HS-5 (cell line): Measurements from ENCODE around the gene BACH1.
A peak's percentile ranks its signal among the peaks of the same experiment; 100 is the strongest.

ENCODE experiments used
- DNase-seq: peaks from one replicate; pipeline ENCODE4 v3.0.0-alpha.2; 2012; ENCODE audit warnings: low read depth

The BACH1 gene

GRCh38 chr21:29293495-29293894, 5.2 kb upstream of the BACH1 start:
- DNase-seq = no peak

GRCh38 chr21:29295066-29295650, 3.6 kb upstream of the BACH1 start:
- DNase-seq = no peak

DNA sequence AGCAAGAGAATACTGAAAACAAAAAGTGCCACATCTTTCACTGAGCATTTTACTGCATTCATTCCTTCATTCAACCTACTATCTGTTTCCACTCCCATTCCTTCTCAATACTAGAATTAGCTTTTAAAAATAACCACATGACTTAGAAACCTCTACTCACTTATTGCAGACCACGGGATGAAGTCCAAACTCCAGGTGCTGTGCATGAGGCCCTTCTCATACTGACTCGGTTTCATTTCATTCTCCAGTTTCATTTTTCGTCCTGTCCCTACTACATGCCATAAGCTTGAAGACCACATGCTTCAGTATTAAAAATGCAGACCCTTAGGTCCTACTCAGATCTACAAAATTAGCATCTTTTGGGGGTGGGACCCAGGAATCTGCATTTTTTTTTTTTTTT, 2.3 kb upstream of the BACH1 start:
- no peak for DNase-seq

DNA sequence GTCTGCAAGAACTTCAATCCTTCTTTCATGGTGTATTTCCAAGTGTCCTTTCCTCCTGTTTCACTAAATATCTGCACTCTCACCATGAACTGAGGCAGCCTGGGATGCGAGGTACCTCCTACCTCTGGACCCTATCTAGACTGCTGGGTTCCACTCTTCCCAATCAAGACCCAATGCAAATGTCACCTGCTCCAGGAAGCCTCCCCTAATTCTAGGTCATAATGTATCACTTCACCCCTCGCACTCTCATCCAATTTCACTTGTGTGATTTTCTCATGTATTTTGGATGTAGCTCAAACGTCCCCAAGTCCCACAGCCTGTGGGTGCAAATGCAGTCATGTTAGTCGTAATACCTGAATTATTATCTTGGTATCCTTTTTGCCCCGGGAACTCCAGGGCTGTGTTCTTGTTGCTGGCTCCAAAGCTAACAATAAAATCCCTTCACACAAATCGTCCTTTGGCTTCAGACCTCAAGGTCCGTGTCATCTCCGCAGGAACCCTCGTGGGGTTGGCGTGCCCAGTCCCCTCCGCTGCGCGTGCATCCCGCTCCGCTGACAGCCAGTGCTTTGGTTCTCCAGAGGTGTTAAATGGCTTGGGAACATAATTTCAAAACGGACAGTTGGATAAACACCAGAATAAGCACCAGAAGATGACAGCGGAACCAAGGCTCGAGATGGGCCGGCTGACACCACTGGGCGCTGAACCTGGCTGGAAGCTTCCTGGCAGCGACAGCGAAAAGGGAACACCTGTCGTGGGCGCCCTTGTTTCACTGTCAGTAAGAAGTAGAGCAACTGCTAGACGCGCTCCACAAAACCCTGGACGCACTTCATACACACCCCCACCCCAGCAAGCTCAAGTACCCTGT, 1.0 kb upstream of the BACH1 start:
- no peak for DNase-seq

DNA sequence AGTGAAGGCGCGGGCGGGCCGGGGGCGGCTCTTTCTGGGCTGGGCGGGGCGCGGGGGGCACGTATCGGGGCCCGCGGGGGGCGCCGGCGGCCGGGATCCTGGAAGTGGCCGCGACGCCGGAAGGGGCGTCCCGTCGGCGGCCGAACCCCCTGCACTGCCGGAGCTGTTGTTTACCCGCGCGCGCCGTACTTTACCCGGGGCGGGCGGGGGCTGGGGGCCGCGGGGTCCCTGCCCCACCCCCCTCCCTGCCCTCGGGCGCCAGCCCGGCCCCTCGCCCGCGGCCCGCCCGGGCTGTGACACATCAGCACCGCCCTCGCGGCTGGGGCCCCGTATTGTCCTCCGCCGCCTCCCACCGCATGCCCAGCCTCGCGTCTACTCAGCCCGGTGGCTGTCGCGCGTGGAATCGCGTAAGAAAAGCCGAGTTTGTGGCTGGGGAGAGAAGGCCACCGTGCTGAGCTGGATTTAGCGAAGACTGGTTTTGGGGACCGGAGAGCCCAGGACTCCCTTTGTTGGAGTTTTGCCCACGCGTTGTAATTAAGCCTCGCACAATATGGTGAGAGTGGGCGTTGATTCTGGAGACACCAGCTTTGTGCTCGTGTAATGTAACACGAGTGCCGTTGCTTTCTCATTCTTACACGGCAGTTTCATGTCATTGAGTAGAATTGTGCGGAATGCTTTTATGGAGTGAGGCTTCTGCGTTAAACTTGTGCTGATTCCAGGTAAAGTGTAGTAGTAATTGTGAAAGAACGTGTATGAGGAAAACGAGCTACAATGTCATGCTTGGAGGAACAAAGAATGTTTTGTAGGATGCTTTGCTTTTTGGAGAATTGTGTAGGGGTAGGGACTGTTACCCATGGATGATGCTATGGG, 559 bp downstream of the BACH1 start:
- DNase-seq = no peak

DNA sequence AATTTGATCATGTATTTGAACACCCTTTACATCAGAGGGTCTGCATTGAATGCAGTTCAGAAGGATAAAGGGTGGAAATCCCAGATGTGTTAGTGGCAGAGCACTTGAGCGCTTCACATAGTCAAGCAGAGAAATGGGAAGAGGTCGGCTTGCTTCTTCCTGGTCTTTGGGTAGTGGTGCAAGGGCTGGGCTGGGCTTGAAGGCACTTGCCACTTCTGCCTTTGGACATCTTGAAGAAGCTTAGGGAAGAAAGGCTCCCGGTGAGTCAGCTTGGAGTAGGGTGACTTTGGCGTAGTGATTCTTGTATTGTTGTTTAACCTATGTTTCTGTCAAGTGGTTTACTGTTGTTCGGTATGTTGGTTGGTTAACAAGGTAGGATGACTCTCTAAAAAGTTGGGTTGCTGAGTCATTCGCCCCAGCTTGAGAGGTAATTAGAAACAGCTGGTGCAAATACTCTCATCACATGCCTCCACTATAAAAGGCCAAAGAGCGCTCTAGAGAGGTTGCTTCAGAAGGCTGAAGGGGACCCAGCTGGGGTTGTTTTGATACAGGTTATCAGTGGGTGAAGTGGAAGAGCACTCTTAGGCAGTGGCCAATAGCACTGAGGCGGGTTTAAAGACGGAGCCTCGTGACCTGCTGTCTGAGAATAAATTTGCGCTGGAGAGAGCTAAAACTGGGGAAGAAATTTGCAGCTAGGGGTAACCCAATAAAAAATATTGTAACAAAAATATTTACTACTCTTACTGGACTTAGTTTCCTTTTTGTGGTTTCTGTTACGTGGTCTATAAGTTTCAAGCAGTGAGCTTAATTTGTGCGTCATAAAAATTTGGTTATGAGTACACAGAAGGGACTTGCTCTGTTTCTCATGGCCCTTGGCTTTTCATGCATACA, 1.4 kb downstream of the BACH1 start:
- peak; percentile 98 for DNase-seq

DNA sequence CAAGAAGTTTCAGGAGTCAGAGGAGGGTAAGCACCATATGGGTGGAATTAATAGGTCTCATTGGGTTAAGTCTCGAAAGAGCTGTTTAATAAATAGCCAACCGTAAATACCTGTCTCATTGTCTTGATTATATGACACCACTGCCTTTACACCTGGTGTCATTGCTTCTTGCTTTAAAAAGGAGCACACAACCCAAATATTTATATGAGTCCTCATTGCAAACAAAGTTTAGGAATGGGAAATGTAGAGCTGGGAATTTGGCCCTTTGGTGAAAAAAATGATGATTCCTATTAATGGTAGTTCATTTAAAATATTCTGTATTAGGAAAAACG, 2.1 kb downstream of the BACH1 start:
- DNase-seq = no peak

- no peak for DNase-seq
Measured at GRCh38 chr21:29301691-29302090, 3.0 kb downstream of the BACH1 start.

GRCh38 chr21:29302359-29302875, 3.7 kb downstream of the BACH1 start:
- no peak for DNase-seq

DNA sequence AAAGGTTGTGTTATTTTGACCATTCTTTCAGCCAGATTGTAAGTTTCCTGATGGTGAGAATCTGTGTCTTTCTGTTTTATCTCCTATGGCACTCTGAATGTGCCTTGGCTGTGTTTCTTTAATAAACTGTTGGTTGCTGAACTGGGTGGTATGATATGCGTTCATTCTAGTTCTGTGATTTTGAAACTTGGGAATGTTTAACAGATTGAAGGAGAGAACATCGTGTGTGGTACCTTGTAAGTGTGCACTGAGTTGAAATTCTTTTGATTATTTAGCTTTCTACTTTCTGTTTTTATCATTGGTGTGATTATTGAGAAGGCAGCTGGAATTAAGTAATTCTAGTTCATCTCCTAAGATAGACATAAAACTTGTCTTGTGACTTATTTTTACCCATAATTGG, 4.6 kb downstream of the BACH1 start:
- no peak for DNase-seq

DNA sequence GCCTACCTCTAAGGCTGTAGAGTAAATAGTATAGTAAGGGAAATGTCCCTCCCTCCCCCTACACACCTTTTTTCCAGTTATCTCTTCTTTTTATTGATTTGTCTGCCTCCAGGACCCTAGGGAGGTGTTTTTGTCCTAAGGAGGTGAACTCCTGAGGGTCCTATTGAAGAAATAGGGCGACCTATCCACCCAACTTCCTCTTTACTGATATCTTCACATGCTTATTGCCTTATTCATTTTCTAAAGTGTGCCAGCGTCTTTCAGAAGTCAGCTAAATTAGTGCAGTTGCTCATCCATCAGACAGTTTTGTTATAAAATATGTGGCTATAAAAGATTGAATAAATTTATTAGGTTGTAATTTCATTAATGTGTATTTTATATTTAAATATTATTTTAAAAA, 5.9 kb downstream of the BACH1 start:
- no peak for DNase-seq

DNA sequence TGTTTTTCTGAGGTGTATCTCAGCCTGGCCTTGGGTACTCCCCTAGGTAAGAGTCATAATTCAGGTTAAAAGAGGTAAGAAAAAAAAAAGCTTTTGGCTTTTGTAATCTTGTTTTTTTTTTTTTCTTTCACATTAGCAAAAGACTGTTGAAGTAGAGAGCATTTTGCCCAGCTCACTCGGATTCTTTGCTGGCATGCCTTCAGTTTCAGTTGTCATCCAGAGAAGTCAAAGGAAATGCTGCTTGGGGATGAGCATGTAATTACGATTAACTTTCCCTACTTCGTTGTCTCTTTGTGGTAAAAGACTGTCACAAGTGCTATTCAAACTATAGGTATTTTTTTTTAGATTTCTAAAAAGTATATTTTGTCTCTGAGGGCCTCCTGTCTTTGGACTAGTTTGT, 6.3 kb downstream of the BACH1 start:
- no peak for DNase-seq

DNA sequence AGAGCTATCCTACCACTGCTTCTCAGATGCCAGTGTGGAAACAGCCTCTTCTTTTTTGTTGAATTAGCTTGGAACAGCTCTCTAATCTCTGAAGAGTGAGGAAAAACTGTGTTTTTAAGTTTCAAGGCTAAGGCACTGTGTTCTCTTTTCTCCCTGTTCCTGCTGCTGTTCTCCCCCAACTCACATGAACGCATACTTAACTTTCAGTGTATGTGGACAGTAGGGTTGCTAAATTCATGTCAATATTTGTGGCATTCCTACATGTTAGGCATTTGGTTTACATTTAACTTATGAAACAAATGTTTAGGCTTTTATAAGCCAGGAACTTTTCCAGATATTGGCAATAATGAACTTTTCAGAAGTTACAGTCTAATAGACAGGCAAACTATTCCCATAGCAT, 6.8 kb downstream of the BACH1 start:
- DNase-seq = no peak

GRCh38 chr21:29306920-29307319, 8.2 kb downstream of the BACH1 start:
- DNase-seq = no peak

- no peak for DNase-seq
Measured at GRCh38 chr21:29307718-29308455, 9.2 kb downstream of the BACH1 start.

DNA sequence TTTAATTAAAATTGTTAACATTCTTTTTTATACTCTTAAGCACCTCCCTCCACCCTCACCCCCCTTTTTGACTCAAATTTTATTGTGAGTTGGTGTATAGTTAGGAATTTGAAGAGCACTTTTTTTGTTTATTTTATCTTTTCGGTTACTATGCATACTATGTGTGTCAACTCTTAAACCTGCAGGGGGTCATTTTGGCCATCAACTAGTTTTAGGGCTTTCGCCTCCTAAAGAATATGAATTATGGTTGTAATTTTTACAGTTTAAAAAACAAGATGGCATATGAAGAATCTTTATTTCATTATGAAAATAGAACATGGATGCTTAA, 9.7 kb downstream of the BACH1 start:
- no peak for DNase-seq

GRCh38 chr21:29309703-29310102, 11.0 kb downstream of the BACH1 start:
- no peak for DNase-seq

DNA sequence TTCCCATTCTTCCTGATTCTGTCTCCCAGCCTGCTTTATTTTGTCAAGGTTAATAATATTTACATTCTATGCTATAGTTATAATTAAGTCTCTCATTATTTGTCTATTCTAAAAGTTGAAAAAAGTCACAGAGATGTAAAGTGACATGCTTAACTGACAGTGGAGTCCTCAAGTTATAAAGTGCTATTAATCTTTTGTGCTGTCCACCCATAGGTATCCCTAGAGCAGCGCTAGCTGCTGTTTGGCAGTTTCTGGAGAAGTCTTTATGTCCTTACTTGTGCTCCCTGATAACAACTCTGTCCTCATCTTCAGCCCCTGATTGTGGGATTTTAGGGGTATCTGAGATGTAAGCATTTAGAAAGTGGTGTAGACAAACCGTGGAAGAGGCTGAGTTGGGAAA, 13.1 kb downstream of the BACH1 start:
- DNase-seq = no peak

DNA sequence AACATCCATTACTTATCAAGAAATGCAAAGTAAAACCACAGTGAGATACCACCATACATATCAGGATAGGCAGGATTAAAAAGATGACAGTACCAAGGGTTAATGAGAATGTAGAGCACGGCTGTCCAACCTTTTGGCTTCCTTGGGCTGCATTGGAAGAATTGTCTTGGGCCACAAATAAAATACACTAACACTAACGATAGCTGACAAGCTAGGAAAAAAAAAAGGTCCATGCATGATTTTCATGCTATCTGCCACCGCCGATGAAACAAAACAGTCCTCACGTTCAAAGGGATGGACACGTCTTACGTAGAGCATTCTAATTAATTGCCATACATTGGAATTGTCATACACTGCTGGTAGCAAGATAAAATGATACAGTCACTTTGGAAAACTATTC, 14.3 kb downstream of the BACH1 start:
- DNase-seq = no peak

DNA sequence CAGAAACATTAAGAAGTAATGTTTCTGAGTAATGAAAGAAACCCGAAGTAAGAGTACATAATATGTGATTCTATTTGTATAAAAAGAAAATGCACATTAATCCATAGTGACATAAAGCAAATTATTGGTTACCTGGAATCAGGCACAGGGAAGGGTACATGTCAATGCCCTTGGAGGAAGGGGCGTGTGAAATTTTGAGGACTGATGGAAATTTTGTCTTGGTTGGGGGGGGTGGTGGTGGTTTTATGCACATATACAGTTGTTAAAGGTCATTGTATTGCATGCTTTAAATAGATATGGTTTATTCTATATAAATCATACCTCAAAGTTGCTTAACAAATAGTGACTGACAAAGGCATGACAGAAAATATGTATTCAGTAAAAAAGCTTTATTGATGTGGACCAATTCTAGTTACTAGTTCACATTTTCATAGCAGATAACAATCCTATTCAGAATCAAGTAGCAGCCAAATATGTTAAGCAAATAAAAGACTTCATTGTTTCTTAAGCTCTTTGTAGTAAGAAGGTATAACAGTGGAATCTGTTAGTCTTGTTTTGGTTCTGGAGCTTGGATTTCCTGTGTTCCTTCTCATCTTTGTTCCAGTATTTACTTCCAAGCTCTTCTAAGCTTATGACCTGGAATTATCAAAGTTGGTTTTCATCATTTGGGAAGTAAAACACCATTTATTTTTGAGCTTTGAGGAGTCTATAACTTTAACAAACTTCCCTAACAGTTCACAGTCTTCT, 15.1 kb downstream of the BACH1 start:
- no peak for DNase-seq
